Measurements from ENCODE around the gene TBC1D10B. TPM values are rescaled to one million over a fixed set of nuclear protein-coding genes. Genes with fewer than 3 reads are reported as not detected.

The TBC1D10B gene
- total and polyA plus RNA-seq, 9 of the 15 experiments (the other 6 are each of a cell fraction or from before 2014, with no cell fraction given): 2.2 to 55.4 (median 17.5) TPM

GRCh38 chr16:30407102-30407803, 37.0 kb upstream of the TBC1D10B start, which contains the start of gene ZNF771 (continued):
- TF ChIP-seq USF2 (CRISPR knock-in tag; IDR thresholded peaks at IDR 0.05) (peak; percentile 89), TAF9B (IDR thresholded peaks at IDR 0.05; ENCODE audit: partially characterized antibody) (peak; percentile 69), ZNF436 (CRISPR knock-in tag; IDR thresholded peaks at IDR 0.05) (no peak), MCM5 (IDR thresholded peaks at IDR 0.05; ENCODE audit: low read depth) (no peak), NFE2 (IDR thresholded peaks at IDR 0.05; ENCODE audit: low read depth) (peak; percentile 84), ZNF408 (CRISPR knock-in tag; IDR thresholded peaks at IDR 0.05; ENCODE audit: low read depth) (no peak), NFATC3 (IDR thresholded peaks at IDR 0.05) (peak; percentile 85), RERE (CRISPR knock-in tag; IDR thresholded peaks at IDR 0.05; ENCODE audit: borderline replicate concordance) (no peak), PYGO2 (tag; IDR thresholded peaks at IDR 0.05) (no peak), NCOA6 (IDR thresholded peaks at IDR 0.05) (no peak), PREB (CRISPR knock-in tag; IDR thresholded peaks at IDR 0.05) (no peak), PHTF2 (CRISPR knock-in tag; IDR thresholded peaks at IDR 0.05) (no peak), PATZ1 (CRISPR knock-in tag; IDR thresholded peaks at IDR 0.05; ENCODE audit: borderline replicate concordance) (no peak), KDM1A (IDR thresholded peaks at IDR 0.05) (no peak), YBX1 (IDR thresholded peaks at IDR 0.05) (no peak), ZNF217 (CRISPR knock-in tag; IDR thresholded peaks at IDR 0.05) (no peak), PML (IDR thresholded peaks at IDR 0.05; ENCODE audit: low read length) (no peak), SMAD1 (IDR thresholded peaks at IDR 0.05; ENCODE audit: low read depth, low read length, partially characterized antibody) (no peak), ELK3 (CRISPR knock-in tag; IDR thresholded peaks at IDR 0.05) (no peak)

Data from K562 (cell line).